Stimulated activated naive B cell treated with anti-CD40 and anti-IgM and Interleukin-4, amounts not matched to agents 10 μg/mL and 1 μg/mL and 100 μg/mL, for 72 hours (primary cell): Measurements from ENCODE around the gene GJA5.

ENCODE experiments used
- ATAC-seq, 2 donors: fragments of 150-1000 bp; cut with Tn5 transposase; replicated peaks; 2 replicates each; pipeline ENCODE4 v1.10.0; 2021; ENCODE audit warnings: moderate library complexity in 1 of 2
- DNase-seq: peaks from one replicate; pipeline ENCODE4 v3.0.0; 2021
- H3K27ac Mint-ChIP-seq: one replicate; pipeline ENCODE4 v1.8.0; 2022; ENCODE audit warnings: mild to moderate bottlenecking, mixed read lengths
- H3K27me3 Mint-ChIP-seq, 2 donors: one replicate each; pipeline ENCODE4 v1.8.0; 2022; ENCODE audit warnings: mixed read lengths in 2 of 2
- H3K36me3 Mint-ChIP-seq, 2 donors: one replicate each; pipeline ENCODE4 v1.8.0; 2022; ENCODE audit warnings: mixed read lengths in 2 of 2, mild to moderate bottlenecking in 1 of 2
- H3K4me1 Mint-ChIP-seq, 2 donors: one replicate each; pipeline ENCODE4 v1.8.0; 2022; ENCODE audit warnings: mixed read lengths in 2 of 2, mild to moderate bottlenecking in 1 of 2
- H3K4me3 Mint-ChIP-seq, 2 donors: one replicate each; pipeline ENCODE4 v1.8.0; 2022; ENCODE audit warnings: mild to moderate bottlenecking in 2 of 2, mixed read lengths in 2 of 2, moderate library complexity in 1 of 2
- H3K9me3 Mint-ChIP-seq, 2 donors: one replicate each; pipeline ENCODE4 v1.8.0; 2022; ENCODE audit warnings: mixed read lengths in 2 of 2, mild to moderate bottlenecking in 1 of 2

The GJA5 gene

GRCh38 chr1:147760481-147761260, at the start of gene GJA5:
GJA5 (minus strand) TSS chr1:147760602; CDS start chr1:147759238, 1,364 bp downstream.
- Mint-ChIP-seq H3K4me3 (no peak within 1 kb of the TSS), H3K27ac (no peak within 1 kb of the TSS), H3K27me3 (no peaks in the 10 kb centered on the region), H3K36me3 (no peaks in the 10 kb centered on the region), H3K9me3 (no peaks in the 10 kb centered on the region), H3K4me1 (peaks cover 26 to 40% of the 10 kb centered on the region in 2 donors)
- DNase-seq (no peak), ATAC-seq (no peak)

- Mint-ChIP-seq H3K9me3 (peaks cover 0 to 2% of the 10 kb centered on the region in 2 donors), H3K4me3 (no peak overlapping the region), H3K36me3 (no peaks in the 10 kb centered on the region), H3K27ac (no peak overlapping the region), H3K27me3 (peaks cover 10 to 16% of the 10 kb centered on the region in 2 donors), H3K4me1 (no peaks in the 10 kb centered on the region)
- ATAC-seq = no peak
- no peak for DNase-seq
These were observed 48.8 kb upstream of the GJA5 start for GRCh38 chr1:147809236-147809635.

DNA sequence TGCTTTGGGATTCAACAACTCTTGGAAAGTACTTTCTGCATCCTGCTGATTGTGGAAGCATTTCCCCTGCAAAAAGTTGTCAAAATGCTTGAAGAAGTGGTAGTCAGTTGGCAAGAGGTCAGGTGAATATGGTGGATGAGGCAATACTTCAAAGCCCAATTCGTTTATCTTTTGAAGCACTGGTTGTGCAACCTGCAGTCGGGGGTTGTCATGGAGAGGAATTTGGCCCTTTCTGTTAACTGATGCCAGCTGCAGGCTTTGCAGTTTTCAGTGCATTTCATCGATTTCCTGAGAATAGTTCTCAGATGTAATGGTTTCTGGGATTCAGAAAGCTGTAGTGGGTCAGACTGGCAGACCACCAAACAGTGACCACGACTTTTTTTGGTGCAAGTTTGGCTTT, 47.6 kb upstream of the GJA5 start:
- Mint-ChIP-seq H3K4me3 (no peak overlapping the region), H3K27me3 (peaks cover 10 to 16% of the 10 kb centered on the region in 2 donors), H3K9me3 (peaks cover 0 to 2% of the 10 kb centered on the region in 2 donors), H3K36me3 (no peaks in the 10 kb centered on the region), H3K4me1 (no peaks in the 10 kb centered on the region), H3K27ac (no peak overlapping the region)
- no peak for DNase-seq
- ATAC-seq = no peak

GRCh38 chr1:147807405-147807804, 47.0 kb upstream of the GJA5 start:
- Mint-ChIP-seq H3K9me3 (peaks cover 0 to 2% of the 10 kb centered on the region in 2 donors), H3K27ac (no peak overlapping the region), H3K27me3 (peaks cover 10 to 16% of the 10 kb centered on the region in 2 donors), H3K36me3 (no peaks in the 10 kb centered on the region), H3K4me3 (no peak overlapping the region), H3K4me1 (no peaks in the 10 kb centered on the region)
- ATAC-seq = no peak
- no peak for DNase-seq

- ATAC-seq (no peak), DNase-seq (no peak)
- Mint-ChIP-seq H3K9me3 (peaks cover 0 to 2% of the 10 kb centered on the region in 2 donors), H3K36me3 (no peaks in the 10 kb centered on the region), H3K4me3 (no peak overlapping the region), H3K4me1 (no peaks in the 10 kb centered on the region), H3K27ac (no peak overlapping the region), H3K27me3 (peaks cover 7 to 10% of the 10 kb centered on the region in 2 donors)
These were observed 44.7 kb upstream of the GJA5 start for GRCh38 chr1:147804942-147805723.

GRCh38 chr1:147800804-147801203, 40.4 kb upstream of the GJA5 start:
- ATAC-seq = no peak

GRCh38 chr1:147798731-147799130, 38.3 kb upstream of the GJA5 start:
- DNase-seq = no peak
- Mint-ChIP-seq H3K27ac (no peak overlapping the region), H3K4me1 (no peaks in the 10 kb centered on the region), H3K36me3 (no peaks in the 10 kb centered on the region), H3K9me3 (no peaks in the 10 kb centered on the region), H3K4me3 (no peak overlapping the region), H3K27me3 (no peaks in the 10 kb centered on the region)
- no peak for ATAC-seq

More at GRCh38 chr1:147800804-147801203, 40.4 kb upstream of the GJA5 start:
- Mint-ChIP-seq H3K4me1 (no peaks in the 10 kb centered on the region), H3K9me3 (peaks cover 0 to 2% of the 10 kb centered on the region in 2 donors), H3K27me3 (peaks cover 7 to 10% of the 10 kb centered on the region in 2 donors), H3K4me3 (no peak overlapping the region), H3K36me3 (no peaks in the 10 kb centered on the region), H3K27ac (no peak overlapping the region)
- no peak for DNase-seq

DNA sequence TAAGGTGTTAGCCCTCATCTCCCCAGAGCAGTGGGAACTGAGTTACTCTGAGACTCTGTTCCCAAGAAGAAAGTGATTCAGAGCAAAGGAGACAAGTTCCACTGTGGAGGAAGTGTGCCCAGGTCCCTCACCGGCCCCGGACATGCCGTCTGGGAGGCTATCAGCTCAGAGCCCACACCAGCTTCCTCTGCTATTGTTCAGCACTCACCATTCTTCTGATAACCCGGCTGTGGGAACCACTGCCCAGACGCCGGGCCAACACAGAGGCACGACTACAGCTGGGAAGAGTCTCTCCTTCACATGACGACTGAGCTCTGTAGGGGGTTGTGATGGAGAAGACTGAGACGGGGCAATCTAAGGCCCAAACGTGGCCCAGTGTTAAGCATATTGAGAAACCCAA, 34.2 kb upstream of the GJA5 start:
- no peaks in the 10 kb centered on the region for H3K36me3 Mint-ChIP-seq
- no peaks in the 10 kb centered on the region for H3K4me1 Mint-ChIP-seq
- DNase-seq = no peak
- H3K9me3 Mint-ChIP-seq = no peaks in the 10 kb centered on the region
- peak overlapping the region; percentile 14 for H3K27ac Mint-ChIP-seq
- no peaks in the 10 kb centered on the region for H3K27me3 Mint-ChIP-seq
- no peak for ATAC-seq
- H3K4me3 Mint-ChIP-seq = no peak overlapping the region

- DNase-seq (no peak), ATAC-seq (no peak)
- H3K27ac Mint-ChIP-seq = no peak overlapping the region
- H3K9me3 Mint-ChIP-seq = no peaks in the 10 kb centered on the region
- peaks cover 2 to 6% of the 10 kb centered on the region in 2 donors for H3K27me3 Mint-ChIP-seq
- H3K4me3 Mint-ChIP-seq = no peak overlapping the region
- H3K36me3 Mint-ChIP-seq = no peaks in the 10 kb centered on the region
- H3K4me1 Mint-ChIP-seq = no peaks in the 10 kb centered on the region
These were observed 31.5 kb upstream of the GJA5 start for GRCh38 chr1:147791876-147792275.

DNA sequence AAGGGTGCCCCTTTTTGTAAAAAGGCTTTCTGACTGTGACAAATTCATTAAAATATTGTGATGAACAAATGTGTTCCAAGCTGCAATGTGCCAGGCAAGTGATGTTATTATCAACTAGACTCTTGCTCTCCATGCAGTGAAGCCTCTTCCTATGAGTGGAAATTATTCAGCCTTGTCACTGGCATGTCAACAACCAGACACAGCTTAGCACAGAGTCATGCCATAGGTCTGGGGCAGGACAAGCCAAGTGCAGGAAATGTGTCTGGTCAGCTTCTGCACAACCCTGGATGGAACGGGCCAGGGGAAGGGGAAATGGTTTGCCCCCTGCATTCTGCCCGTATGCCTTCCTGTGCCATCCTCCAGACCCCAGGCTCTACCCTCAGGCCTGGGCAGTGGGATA, 27.4 kb upstream of the GJA5 start:
- Mint-ChIP-seq H3K27me3 (peaks cover 15 to 20% of the 10 kb centered on the region in 2 donors), H3K27ac (no peak overlapping the region), H3K4me3 (no peak overlapping the region), H3K4me1 (no peaks in the 10 kb centered on the region), H3K9me3 (no peaks in the 10 kb centered on the region), H3K36me3 (no peaks in the 10 kb centered on the region)
- DNase-seq = no peak
- ATAC-seq = no peak

GRCh38 chr1:147786536-147786935, 26.1 kb upstream of the GJA5 start:
- Mint-ChIP-seq H3K9me3 (no peaks in the 10 kb centered on the region), H3K4me3 (no peak overlapping the region), H3K4me1 (no peaks in the 10 kb centered on the region), H3K36me3 (no peaks in the 10 kb centered on the region), H3K27ac (no peak overlapping the region), H3K27me3 (peaks cover 19 to 30% of the 10 kb centered on the region in 2 donors)
- DNase-seq (no peak), ATAC-seq (no peak)

DNA sequence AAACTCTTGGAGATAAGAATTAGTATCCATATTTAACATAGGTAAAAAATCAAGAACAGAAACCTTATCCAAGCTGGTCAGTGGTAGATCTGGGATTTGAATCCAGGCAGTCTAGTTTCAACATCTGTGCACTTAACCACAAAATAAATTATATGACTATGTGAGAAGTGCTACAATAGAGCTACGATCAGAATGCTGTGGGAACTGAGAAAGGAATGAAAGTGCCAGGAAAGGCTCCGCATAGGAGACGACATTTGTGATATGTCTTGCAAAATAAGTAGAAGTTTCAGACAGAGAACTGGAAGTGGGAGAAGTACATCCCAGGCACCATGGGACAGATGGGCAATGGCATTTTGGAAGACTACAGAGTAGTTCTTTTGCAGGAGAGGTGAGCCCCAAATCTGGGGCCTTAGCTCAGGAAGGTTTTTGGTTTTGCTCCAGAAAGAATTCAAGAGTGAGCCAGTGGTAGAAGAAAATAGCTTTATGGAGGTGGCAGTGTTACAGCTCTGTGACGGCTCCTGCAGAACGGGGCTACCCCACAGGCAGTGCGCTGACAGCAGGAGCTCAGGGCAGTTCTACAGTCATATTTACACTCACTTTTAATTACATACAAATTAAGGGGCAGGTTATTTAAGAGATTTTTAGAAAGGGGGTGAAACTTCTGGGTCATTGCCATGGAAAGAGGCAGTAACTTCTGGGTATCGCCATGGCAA, 25.5 kb upstream of the GJA5 start:
- no peaks in the 10 kb centered on the region for H3K36me3 Mint-ChIP-seq
- H3K9me3 Mint-ChIP-seq = no peaks in the 10 kb centered on the region
- no peak for DNase-seq
- no peak for ATAC-seq
- no peak overlapping the region for H3K27ac Mint-ChIP-seq
- H3K4me3 Mint-ChIP-seq = no peak overlapping the region
- peaks cover 22 to 36% of the 10 kb centered on the region in 2 donors for H3K27me3 Mint-ChIP-seq
- H3K4me1 Mint-ChIP-seq = no peaks in the 10 kb centered on the region

- Mint-ChIP-seq H3K9me3 (no peaks in the 10 kb centered on the region), H3K36me3 (no peaks in the 10 kb centered on the region), H3K4me3 (no peak overlapping the region), H3K27ac (no peak overlapping the region), H3K4me1 (no peaks in the 10 kb centered on the region), H3K27me3 (peaks cover 28 to 39% of the 10 kb centered on the region in 2 donors)
- DNase-seq (no peak), ATAC-seq (no peak)
These were observed 24.5 kb upstream of the GJA5 start for GRCh38 chr1:147784941-147785340.

DNA sequence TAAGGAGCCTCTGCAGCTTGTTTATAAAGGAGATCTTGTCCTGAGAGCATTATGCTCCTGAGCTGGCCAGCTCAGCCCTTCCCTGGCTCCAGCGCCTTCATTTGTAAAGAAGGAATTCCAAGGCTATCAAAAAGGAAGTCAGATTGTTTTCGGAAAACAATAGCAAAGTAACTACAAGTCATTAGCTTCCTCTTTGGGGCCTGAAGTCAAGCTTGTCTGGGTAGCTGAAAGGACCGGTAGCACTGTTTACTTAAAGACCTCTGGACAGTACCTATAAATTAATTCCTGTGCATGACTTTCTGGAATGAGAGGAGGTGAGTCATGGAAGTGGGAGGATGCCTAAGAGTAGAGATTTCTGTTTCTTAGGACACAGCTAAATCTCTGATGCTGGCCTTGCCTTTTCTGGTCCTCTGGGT, 20.7 kb upstream of the GJA5 start:
- no peak overlapping the region for H3K27ac Mint-ChIP-seq
- ATAC-seq (no peak), DNase-seq (no peak)
- peaks cover 30 to 56% of the 10 kb centered on the region in 2 donors for H3K27me3 Mint-ChIP-seq
- peaks cover 0 to 2% of the 10 kb centered on the region in 2 donors for H3K9me3 Mint-ChIP-seq
- no peaks in the 10 kb centered on the region for H3K4me1 Mint-ChIP-seq
- H3K4me3 Mint-ChIP-seq = no peak overlapping the region
- no peaks in the 10 kb centered on the region for H3K36me3 Mint-ChIP-seq
